Chondrocyte (in vitro differentiated cells): ENCODE data around the gene PDE11A. TPM values are rescaled to one million over a fixed set of nuclear protein-coding genes. Genes with fewer than 3 reads are reported as not detected.

ENCODE experiments used
- DNase-seq: peaks from one replicate; pipeline ENCODE4 v3.0.0; 2021; ENCODE audit warnings: mixed read lengths, low spot score
- H3K27ac Mint-ChIP-seq: one replicate; pipeline ENCODE4 v1.8.0; 2021; ENCODE audit warnings: mild to moderate bottlenecking, moderate library complexity, mixed read lengths; ENCODE audit not compliant: unreplicated experiment
- H3K27me3 Mint-ChIP-seq: 2 replicates; pipeline ENCODE4 v1.8.0; 2021; ENCODE audit warnings: low read depth, mixed read lengths
- H3K36me3 Mint-ChIP-seq: 2 replicates; pipeline ENCODE4 v1.8.0; 2021; ENCODE audit warnings: low read depth, mixed read lengths
- H3K4me1 Mint-ChIP-seq: 2 replicates; pipeline ENCODE4 v1.8.0; 2021; ENCODE audit warnings: low read depth, mild to moderate bottlenecking, mixed read lengths
- H3K4me3 Mint-ChIP-seq: one replicate; pipeline ENCODE4 v1.8.0; 2021; ENCODE audit warnings: mild to moderate bottlenecking, moderate library complexity, mixed read lengths; ENCODE audit not compliant: unreplicated experiment
- H3K9me3 Mint-ChIP-seq: 2 replicates; pipeline ENCODE4 v1.8.0; 2021; ENCODE audit warnings: low read depth, mixed read lengths
- CTCF ChIP-seq: fragments of 200-600 bp; sonication (generic); IDR thresholded peaks from 2 replicates; pipeline ENCODE4 v1.5.0; 2021; ENCODE audit warnings: antibody characterized with exemption, mild to moderate bottlenecking, moderate library complexity
- total RNA-seq: library from RNA; stranded (reverse); gene quantifications from 3 replicates; pipeline ENCODE4 v1.2.1, GENCODE V29; 2021

PDE11A gene
- total RNA-seq, 1 donor from 2014 or later, result 2.1 TPM

GRCh38 chr2:177983183-177983788 lies 89.3 kb downstream of the PDE11A start:
- Mint-ChIP-seq H3K36me3 (no peaks in the 10 kb centered on the region), H3K9me3 (no peaks in the 10 kb centered on the region), H3K27ac (no peak overlapping the region), H3K27me3 (peaks cover 4% of the 10 kb centered on the region), H3K4me1 (peaks cover 19% of the 10 kb centered on the region), H3K4me3 (no peak overlapping the region)
- TF ChIP-seq CTCF, result peak; percentile 87
- no peak for DNase-seq

GRCh38 chr2:177972782-177973181 lies 99.8 kb downstream of the PDE11A start:
- DNase-seq, result no peak
- Mint-ChIP-seq H3K27ac (no peak overlapping the region), H3K36me3 (no peaks in the 10 kb centered on the region), H3K4me3 (no peak overlapping the region), H3K9me3 (no peaks in the 10 kb centered on the region), H3K27me3 (no peaks in the 10 kb centered on the region), H3K4me1 (no peaks in the 10 kb centered on the region)
- no peak for TF ChIP-seq CTCF

GRCh38 chr2:177972123-177972522 lies 100.5 kb downstream of the PDE11A start:
- H3K27me3 Mint-ChIP-seq, result no peaks in the 10 kb centered on the region
- H3K9me3 Mint-ChIP-seq, result no peaks in the 10 kb centered on the region
- H3K27ac Mint-ChIP-seq, result no peak overlapping the region
- H3K4me3 Mint-ChIP-seq, result no peak overlapping the region
- DNase-seq, result no peak
- no peaks in the 10 kb centered on the region for H3K36me3 Mint-ChIP-seq
- H3K4me1 Mint-ChIP-seq, result no peaks in the 10 kb centered on the region
- no peak for TF ChIP-seq CTCF

- Mint-ChIP-seq H3K27me3 (peaks cover 10% of the 10 kb centered on the region), H3K9me3 (peaks cover 2% of the 10 kb centered on the region), H3K36me3 (no peaks in the 10 kb centered on the region), H3K4me1 (no peaks in the 10 kb centered on the region), H3K27ac (no peak overlapping the region), H3K4me3 (no peak overlapping the region)
- no peak for DNase-seq
- TF ChIP-seq CTCF, result no peak
Observed at GRCh38 chr2:177970670-177971454, 101.7 kb downstream of the PDE11A start.

GRCh38 chr2:177964892-177965291 lies 107.7 kb downstream of the PDE11A start:
- Mint-ChIP-seq H3K9me3 (peaks cover 4% of the 10 kb centered on the region), H3K36me3 (peaks cover 3% of the 10 kb centered on the region), H3K4me1 (peaks cover 7% of the 10 kb centered on the region), H3K27ac (no peak overlapping the region), H3K27me3 (peaks cover 17% of the 10 kb centered on the region), H3K4me3 (no peak overlapping the region)
- no peak for TF ChIP-seq CTCF
- no peak for DNase-seq
